ENCODE data around the gene ANKRD28.

The ANKRD28 gene

DNA sequence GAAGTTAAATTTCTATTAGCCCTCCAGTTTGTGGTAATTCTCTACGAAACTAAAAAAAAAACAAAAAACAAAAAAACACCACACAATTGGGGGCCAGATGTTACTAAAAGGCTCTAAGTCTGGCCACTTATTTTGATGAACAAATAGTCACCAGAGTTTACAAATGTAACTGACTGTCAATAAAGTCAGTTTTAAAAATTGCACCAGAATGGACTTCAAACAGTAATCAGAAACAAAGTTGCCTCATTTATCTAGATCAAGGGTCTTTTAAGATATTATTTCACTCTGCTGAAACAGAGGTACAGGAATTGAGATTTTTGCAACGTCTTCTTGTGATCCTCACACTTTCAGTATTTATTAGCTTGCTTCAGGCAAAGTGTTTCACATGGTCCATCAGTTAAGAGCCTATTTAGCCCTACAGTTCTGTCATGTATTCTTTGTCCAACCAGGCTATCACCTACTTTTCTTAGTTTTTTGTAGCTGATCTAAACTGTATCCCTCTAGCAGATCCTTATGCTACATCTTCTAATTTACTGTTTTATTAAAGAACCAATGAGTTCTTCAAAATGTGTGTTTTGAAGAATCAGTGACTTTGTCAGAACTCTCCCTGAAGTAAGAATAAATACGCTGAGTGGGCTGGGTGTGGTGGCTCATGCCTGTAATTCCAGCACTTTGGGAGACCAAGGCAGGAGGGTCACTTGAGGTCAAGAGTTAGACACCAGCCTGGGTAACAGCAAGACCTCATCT, 74.7 kb downstream of the ANKRD28 start:
- Mint-ChIP-seq H3K27me3 (ENCODE audit: low read depth) (no peaks in the 10 kb centered on the region), H3K36me3 (ENCODE audit: low read depth) (peaks cover 42% of the 10 kb centered on the region), H3K9me3 (no peaks in the 10 kb centered on the region), H3K4me3 (no peak overlapping the region), H3K27ac (no peak overlapping the region), H3K4me1 (peaks cover 6% of the 10 kb centered on the region)
- TF ChIP-seq, protein P1, sequence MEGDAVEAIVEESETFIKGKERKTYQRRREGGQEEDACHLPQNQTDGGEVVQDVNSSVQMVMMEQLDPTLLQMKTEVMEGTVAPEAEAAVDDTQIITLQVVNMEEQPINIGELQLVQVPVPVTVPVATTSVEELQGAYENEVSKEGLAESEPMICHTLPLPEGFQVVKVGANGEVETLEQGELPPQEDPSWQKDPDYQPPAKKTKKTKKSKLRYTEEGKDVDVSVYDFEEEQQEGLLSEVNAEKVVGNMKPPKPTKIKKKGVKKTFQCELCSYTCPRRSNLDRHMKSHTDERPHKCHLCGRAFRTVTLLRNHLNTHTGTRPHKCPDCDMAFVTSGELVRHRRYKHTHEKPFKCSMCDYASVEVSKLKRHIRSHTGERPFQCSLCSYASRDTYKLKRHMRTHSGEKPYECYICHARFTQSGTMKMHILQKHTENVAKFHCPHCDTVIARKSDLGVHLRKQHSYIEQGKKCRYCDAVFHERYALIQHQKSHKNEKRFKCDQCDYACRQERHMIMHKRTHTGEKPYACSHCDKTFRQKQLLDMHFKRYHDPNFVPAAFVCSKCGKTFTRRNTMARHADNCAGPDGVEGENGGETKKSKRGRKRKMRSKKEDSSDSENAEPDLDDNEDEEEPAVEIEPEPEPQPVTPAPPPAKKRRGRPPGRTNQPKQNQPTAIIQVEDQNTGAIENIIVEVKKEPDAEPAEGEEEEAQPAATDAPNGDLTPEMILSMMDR (IDR thresholded peaks at IDR 0.05; ENCODE audit: unreplicated experiment in 3 of 3) = no peak

DNA sequence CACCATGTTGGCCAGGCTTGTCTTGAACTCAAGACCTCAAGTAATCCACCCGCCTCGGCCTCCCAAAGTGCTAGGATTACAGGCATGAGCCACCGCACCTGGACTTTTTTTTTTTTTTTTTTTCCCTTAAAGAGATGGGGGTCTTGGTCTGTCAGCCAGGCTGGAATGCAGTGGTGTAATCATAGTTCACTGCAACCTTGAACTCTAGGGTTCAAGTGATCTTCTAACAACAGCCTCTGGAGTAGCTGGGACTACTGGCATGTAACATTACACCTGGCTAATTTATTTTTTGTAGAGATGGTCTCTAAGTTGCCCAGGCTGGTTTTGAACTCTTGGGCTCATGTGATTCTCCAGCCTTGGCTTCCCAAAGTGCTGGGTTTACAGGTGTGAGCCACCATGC, 81.6 kb downstream of the ANKRD28 start:
- H3K27ac Mint-ChIP-seq = no peak overlapping the region
- H3K4me3 Mint-ChIP-seq = no peak overlapping the region
- no peaks in the 10 kb centered on the region for H3K9me3 Mint-ChIP-seq
- peaks cover 18% of the 10 kb centered on the region for H3K36me3 Mint-ChIP-seq (ENCODE audit: low read depth)
- no peaks in the 10 kb centered on the region for H3K4me1 Mint-ChIP-seq
- TF ChIP-seq, protein P1 (IDR thresholded peaks at IDR 0.05; ENCODE audit: unreplicated experiment in 3 of 3) = no peak
- no peaks in the 10 kb centered on the region for H3K27me3 Mint-ChIP-seq (ENCODE audit: low read depth)

DNA sequence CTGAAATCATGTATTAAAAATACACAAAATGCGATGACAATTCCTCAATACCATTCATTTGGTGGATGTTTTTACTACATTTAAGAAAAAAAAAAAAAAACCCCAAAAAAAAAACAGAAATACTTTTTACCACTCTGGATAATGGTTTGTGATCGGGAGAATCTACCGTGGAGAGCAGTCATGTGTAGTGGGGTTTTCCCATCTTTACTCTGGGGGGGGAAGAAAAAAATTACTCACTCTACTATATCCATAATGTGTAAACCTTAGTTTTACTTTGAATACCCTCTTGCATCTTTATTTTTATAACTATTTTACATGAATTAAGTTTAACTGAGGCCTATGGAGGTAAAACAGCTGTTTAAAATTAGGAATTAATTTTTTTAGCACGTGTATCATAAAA, 83.3 kb downstream of the ANKRD28 start:
- Mint-ChIP-seq H3K36me3 (ENCODE audit: low read depth) (peaks cover 19% of the 10 kb centered on the region), H3K27ac (no peak overlapping the region), H3K27me3 (ENCODE audit: low read depth) (no peaks in the 10 kb centered on the region), H3K4me3 (no peak overlapping the region), H3K4me1 (no peaks in the 10 kb centered on the region), H3K9me3 (no peaks in the 10 kb centered on the region)
- TF ChIP-seq, protein P1 (IDR thresholded peaks at IDR 0.05; ENCODE audit: unreplicated experiment in 3 of 3) = no peak

DNA sequence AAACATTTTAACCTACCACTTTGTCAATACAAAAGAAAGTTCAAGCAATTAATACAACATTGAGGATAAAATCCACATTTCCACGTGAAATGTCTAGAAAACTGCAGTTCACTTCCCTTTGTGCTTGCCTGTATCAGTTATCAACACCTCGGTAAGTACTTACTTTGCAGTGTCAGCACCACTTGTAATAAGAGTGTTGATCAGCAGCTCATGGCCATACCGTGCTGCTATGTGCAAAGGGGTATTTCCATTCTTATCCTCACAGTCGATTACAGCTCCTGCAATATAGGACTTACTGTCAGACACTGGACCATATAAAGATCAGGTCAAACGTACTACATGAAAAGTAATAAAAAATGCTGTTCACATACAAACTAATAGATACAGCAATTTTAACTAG, 84.4 kb downstream of the ANKRD28 start:
- H3K4me3 Mint-ChIP-seq = no peak overlapping the region
- no peak overlapping the region for H3K27ac Mint-ChIP-seq
- H3K36me3 Mint-ChIP-seq (ENCODE audit: low read depth) = peaks cover 28% of the 10 kb centered on the region
- TF ChIP-seq, protein P1 (IDR thresholded peaks at IDR 0.05; ENCODE audit: unreplicated experiment in 3 of 3) = no peak
- no peaks in the 10 kb centered on the region for H3K27me3 Mint-ChIP-seq (ENCODE audit: low read depth)
- no peaks in the 10 kb centered on the region for H3K4me1 Mint-ChIP-seq
- no peaks in the 10 kb centered on the region for H3K9me3 Mint-ChIP-seq

DNA sequence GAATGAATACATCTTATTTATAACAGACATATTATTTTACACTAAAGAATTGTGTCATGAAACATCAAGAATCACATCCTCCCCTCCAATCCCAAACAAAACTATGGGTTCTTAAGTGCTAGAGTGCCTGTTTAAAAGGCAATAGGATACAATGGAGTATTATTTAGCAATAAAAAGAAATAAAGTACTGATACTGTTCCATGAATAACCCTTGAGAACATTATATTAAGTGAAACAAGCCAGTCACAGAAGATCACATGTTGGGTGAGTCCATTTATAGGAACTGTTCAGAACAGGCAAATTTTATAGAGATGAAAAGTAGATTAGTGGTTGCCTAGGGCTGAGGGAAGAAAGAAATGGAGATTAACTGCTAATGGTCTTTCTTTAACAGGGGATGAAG, 86.5 kb downstream of the ANKRD28 start:
- Mint-ChIP-seq H3K27ac (no peak overlapping the region), H3K4me3 (no peak overlapping the region), H3K27me3 (ENCODE audit: low read depth) (no peaks in the 10 kb centered on the region), H3K9me3 (no peaks in the 10 kb centered on the region), H3K4me1 (no peaks in the 10 kb centered on the region), H3K36me3 (ENCODE audit: low read depth) (peaks cover 45% of the 10 kb centered on the region)
- TF ChIP-seq, protein P1 (IDR thresholded peaks at IDR 0.05; ENCODE audit: unreplicated experiment in 3 of 3) = no peak
